K562 (cell line): ENCODE measurements around the gene AP2M1. TPM values are rescaled to one million over a fixed set of nuclear protein-coding genes. Genes with fewer than 3 reads are reported as not detected.

ENCODE experiments used
- BCLAF1 ChIP-seq, 2 experiments: fragments of 450-650 bp in 1 of 2; IDR thresholded peaks; 2 replicates each; pipeline ENCODE4 v1.6.1; 2011 to 2017; ENCODE audit warnings: low read depth in 2 of 2, antibody characterized with exemption in 1 of 2, borderline replicate concordance in 1 of 2, low read length in 1 of 2, mild to moderate bottlenecking in 1 of 2, mixed read lengths in 1 of 2; ENCODE audit not compliant: control insufficient read depth in 1 of 2
- CBFA2T2 ChIP-seq: fragments of 450-650 bp; conservative IDR thresholded peaks from 2 replicates; pipeline ENCODE4 v1.6.1; 2017; ENCODE audit warnings: mild to moderate bottlenecking
- DPF2 ChIP-seq: fragments of 450-650 bp; IDR thresholded peaks from 2 replicates; pipeline ENCODE4 v1.6.1; 2016
- JUN ChIP-seq, 2 experiments: sonication (generic) in 1 of 2; formaldehyde crosslinking in 1 of 2; IDR thresholded peaks; 2 replicates each; pipeline versions ENCODE4 v1.6.1 to v1.8.0; 2012 to 2022; ENCODE audit warnings: borderline replicate concordance in 2 of 2, mild to moderate bottlenecking in 2 of 2, improper control_type of control experiment in 1 of 2, low read depth in 1 of 2, low read length in 1 of 2, missing genetic modification reagents in 1 of 2
- MTA1 ChIP-seq: fragments of 450-650 bp; IDR thresholded peaks from 2 replicates; pipeline ENCODE4 v1.6.1; 2017; ENCODE audit warnings: borderline replicate concordance
- MTA3 ChIP-seq: fragments of 450-650 bp; formaldehyde crosslinking; IDR thresholded peaks from 2 replicates; pipeline ENCODE4 v1.6.1; 2017; ENCODE audit warnings: mild to moderate bottlenecking, borderline replicate concordance
- PPARD ChIP-seq: fragments of 250-450 bp; sonication (Bioruptor Pico); IDR thresholded peaks from 2 replicates; pipeline ENCODE4 v1.8.0; 2022; ENCODE audit warnings: inconsistent platforms, mild to moderate bottlenecking, moderate library complexity
- PTBP1 ChIP-seq: fragments of 200-400 bp; formaldehyde crosslinking; IDR thresholded peaks from 2 replicates; pipeline ENCODE4 v1.6.1; 2017; ENCODE audit warnings: low read depth, low read length
- RBM15 ChIP-seq: fragments of 200-400 bp; formaldehyde crosslinking; IDR thresholded peaks from 2 replicates; pipeline ENCODE4 v1.6.1; 2018; ENCODE audit warnings: mild to moderate bottlenecking, low read length, moderate library complexity; ENCODE audit not compliant: insufficient read depth
- SIN3A ChIP-seq, 2 experiments: fragments of 150-350 bp in 1 of 2; IDR thresholded peaks; 2 replicates each; pipeline ENCODE4 v1.6.1; 2011 to 2016; ENCODE audit warnings: borderline replicate concordance in 2 of 2, low read depth in 2 of 2, low read length in 2 of 2, mild to moderate bottlenecking in 2 of 2, moderate library complexity in 2 of 2; ENCODE audit not compliant: control insufficient read depth in 1 of 2
- SMARCB1 ChIP-seq: IDR thresholded peaks from 2 replicates; pipeline ENCODE4 v1.6.1; 2011; ENCODE audit warnings: improper control_type of control experiment, low read depth; ENCODE audit not compliant: insufficient read length
- SPI1 ChIP-seq: IDR thresholded peaks from 2 replicates; pipeline ENCODE4 v1.6.1; 2011; ENCODE audit warnings: low read depth, low read length, control low read depth, borderline replicate concordance
- TBP ChIP-seq: optimal IDR thresholded peaks from 2 replicates; pipeline ENCODE3; 2011; ENCODE audit warnings: low read depth, low read length, improper control_type of control experiment
- VEZF1 ChIP-seq: fragments of 200-800 bp; sonication (Bioruptor generic); IDR thresholded peaks from 2 replicates; pipeline ENCODE4 v1.6.1; 2017; ENCODE audit warnings: missing genetic modification characterization, missing compliant biosample characterization
- ZBED1 ChIP-seq: IDR thresholded peaks from 2 replicates; pipeline ENCODE4 v1.6.1; 2014
- polyA plus RNA-seq, 8 experiments: library from polyadenylated mRNA; depleted of rRNA in 4 of 8; stranded (reverse) in 5 of 8; unstranded in 3 of 8; fragments of >200 nt; fragmentation: Nextera tagmentation in 2 of 8; fragmentation: Illumina TruSeq in 1 of 8; extraction: Ambion mirVana in 2 of 8; extraction: Trizol in 1 of 8; gene quantifications; 2 replicates each; pipeline versions ENCODE4 v1.2.1 to v1.2.3, GENCODE V29; 2011 to 2014; ENCODE audit warnings: inconsistent platforms in 1 of 8, missing spikeins in 1 of 8
- total RNA-seq, 7 experiments: library from RNA; depleted of rRNA in 6 of 7; stranded (reverse); fragments of >200 nt in 6 of 7; fragmentation: Illumina TruSeq in 2 of 7; extraction: Trizol in 2 of 7; gene quantifications; 2 replicates each; pipeline versions ENCODE4 v1.2.1 to v1.2.3, GENCODE V29; 2011 to 2021; ENCODE audit warnings: low replicate concordance in 1 of 7
- TF ChIP-seq, protein P1 (sequence below): sonication (generic); formaldehyde crosslinking; IDR thresholded peaks from 2 replicates; pipeline ENCODE4 v1.8.0; 2023; ENCODE audit warnings: mild to moderate bottlenecking, missing genetic modification reagents
- TF ChIP-seq, protein P2 (sequence below): sonication (generic); formaldehyde crosslinking; IDR thresholded peaks from 2 replicates; pipeline ENCODE4 v1.8.1; 2023; ENCODE audit warnings: mild to moderate bottlenecking, missing genetic modification reagents

AP2M1 gene
- total and polyA plus RNA-seq, 9 of the 15 experiments (the other 6 are each of a cell fraction or from before 2014, with no cell fraction given): 118 to 505 (median 296) TPM

- TF ChIP-seq, protein P1, sequence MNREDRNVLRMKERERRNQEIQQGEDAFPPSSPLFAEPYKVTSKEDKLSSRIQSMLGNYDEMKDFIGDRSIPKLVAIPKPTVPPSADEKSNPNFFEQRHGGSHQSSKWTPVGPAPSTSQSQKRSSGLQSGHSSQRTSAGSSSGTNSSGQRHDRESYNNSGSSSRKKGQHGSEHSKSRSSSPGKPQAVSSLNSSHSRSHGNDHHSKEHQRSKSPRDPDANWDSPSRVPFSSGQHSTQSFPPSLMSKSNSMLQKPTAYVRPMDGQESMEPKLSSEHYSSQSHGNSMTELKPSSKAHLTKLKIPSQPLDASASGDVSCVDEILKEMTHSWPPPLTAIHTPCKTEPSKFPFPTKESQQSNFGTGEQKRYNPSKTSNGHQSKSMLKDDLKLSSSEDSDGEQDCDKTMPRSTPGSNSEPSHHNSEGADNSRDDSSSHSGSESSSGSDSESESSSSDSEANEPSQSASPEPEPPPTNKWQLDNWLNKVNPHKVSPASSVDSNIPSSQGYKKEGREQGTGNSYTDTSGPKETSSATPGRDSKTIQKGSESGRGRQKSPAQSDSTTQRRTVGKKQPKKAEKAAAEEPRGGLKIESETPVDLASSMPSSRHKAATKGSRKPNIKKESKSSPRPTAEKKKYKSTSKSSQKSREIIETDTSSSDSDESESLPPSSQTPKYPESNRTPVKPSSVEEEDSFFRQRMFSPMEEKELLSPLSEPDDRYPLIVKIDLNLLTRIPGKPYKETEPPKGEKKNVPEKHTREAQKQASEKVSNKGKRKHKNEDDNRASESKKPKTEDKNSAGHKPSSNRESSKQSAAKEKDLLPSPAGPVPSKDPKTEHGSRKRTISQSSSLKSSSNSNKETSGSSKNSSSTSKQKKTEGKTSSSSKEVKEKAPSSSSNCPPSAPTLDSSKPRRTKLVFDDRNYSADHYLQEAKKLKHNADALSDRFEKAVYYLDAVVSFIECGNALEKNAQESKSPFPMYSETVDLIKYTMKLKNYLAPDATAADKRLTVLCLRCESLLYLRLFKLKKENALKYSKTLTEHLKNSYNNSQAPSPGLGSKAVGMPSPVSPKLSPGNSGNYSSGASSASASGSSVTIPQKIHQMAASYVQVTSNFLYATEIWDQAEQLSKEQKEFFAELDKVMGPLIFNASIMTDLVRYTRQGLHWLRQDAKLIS (CRISPR knock-in tag): no peak
- TF ChIP-seq MTA1 (no peak), PPARD (CRISPR knock-in tag) (no peak), PTBP1 (no peak), SIN3A (IDR thresholded peaks at IDR 0.05; ENCODE audit: borderline replicate concordance in 2 of 2, control insufficient read depth in 1 of 2, low read depth in 2 of 2, low read length in 2 of 2) (peak in 1 of 2 experiments; percentile 65; a peak in 1 of 4 replicates), SPI1 (no peak), SMARCB1 (no peak), MTA3 (no peak), JUN (IDR thresholded peaks at IDR 0.05; ENCODE audit: borderline replicate concordance, low read depth, low read length) (peak; percentile 30; the same call in 1 of the 2 replicates), JUN (CRISPR knock-in tag; IDR thresholded peaks at IDR 0.05; ENCODE audit: borderline replicate concordance) (no peak), DPF2 (peak; percentile 42; the same call in 1 of the 2 replicates), ZBED1 (no peak), CBFA2T2 (peak; percentile 50), TBP (no peak), RBM15 (no peak), VEZF1 (CRISPR knock-in tag) (peak; percentile 77), BCLAF1 (IDR thresholded peaks at IDR 0.05; ENCODE audit: borderline replicate concordance in 1 of 2, control insufficient read depth in 1 of 2, low read depth in 2 of 2, low read length in 1 of 2) (no peak)
- TF ChIP-seq, protein P2, sequence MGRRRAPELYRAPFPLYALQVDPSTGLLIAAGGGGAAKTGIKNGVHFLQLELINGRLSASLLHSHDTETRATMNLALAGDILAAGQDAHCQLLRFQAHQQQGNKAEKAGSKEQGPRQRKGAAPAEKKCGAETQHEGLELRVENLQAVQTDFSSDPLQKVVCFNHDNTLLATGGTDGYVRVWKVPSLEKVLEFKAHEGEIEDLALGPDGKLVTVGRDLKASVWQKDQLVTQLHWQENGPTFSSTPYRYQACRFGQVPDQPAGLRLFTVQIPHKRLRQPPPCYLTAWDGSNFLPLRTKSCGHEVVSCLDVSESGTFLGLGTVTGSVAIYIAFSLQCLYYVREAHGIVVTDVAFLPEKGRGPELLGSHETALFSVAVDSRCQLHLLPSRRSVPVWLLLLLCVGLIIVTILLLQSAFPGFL: no peak
Measured at GRCh38 chr3:184171562-184171961, 3.1 kb upstream of the AP2M1 start (continued).
